Measurements from ENCODE around the gene PARD3B. TPM values are rescaled to one million over a fixed set of nuclear protein-coding genes. Genes with fewer than 3 reads are reported as not detected.

Gene PARD3B
- total RNA-seq, 4 donors from 2014 or later, result 21.8 to 85.6 (median 36.1) TPM

- intact Hi-C loops (cut with DNase I; ENCODE audit: low total_unique reads), result no loop called here
- no peak overlapping the region for H3K4me3 ChIP-seq
- no peak overlapping the region for H3K27ac ChIP-seq
- DNase-seq, result no peak
- H3K36me3 ChIP-seq, result no peaks in the 10 kb centered on the region
- H3K4me1 ChIP-seq, result no peaks in the 10 kb centered on the region
- H3K9me3 ChIP-seq, result no peaks in the 10 kb centered on the region
- H3K27me3 ChIP-seq, result no peaks in the 10 kb centered on the region
- no peak for TF ChIP-seq POLR2A (IDR thresholded peaks at IDR 0.05)
- TF ChIP-seq, protein P1, sequence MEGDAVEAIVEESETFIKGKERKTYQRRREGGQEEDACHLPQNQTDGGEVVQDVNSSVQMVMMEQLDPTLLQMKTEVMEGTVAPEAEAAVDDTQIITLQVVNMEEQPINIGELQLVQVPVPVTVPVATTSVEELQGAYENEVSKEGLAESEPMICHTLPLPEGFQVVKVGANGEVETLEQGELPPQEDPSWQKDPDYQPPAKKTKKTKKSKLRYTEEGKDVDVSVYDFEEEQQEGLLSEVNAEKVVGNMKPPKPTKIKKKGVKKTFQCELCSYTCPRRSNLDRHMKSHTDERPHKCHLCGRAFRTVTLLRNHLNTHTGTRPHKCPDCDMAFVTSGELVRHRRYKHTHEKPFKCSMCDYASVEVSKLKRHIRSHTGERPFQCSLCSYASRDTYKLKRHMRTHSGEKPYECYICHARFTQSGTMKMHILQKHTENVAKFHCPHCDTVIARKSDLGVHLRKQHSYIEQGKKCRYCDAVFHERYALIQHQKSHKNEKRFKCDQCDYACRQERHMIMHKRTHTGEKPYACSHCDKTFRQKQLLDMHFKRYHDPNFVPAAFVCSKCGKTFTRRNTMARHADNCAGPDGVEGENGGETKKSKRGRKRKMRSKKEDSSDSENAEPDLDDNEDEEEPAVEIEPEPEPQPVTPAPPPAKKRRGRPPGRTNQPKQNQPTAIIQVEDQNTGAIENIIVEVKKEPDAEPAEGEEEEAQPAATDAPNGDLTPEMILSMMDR (IDR thresholded peaks at IDR 0.05), result no peak
These were observed 890.7 kb downstream of the PARD3B start for GRCh38 chr2:205435970-205436369.

DNA sequence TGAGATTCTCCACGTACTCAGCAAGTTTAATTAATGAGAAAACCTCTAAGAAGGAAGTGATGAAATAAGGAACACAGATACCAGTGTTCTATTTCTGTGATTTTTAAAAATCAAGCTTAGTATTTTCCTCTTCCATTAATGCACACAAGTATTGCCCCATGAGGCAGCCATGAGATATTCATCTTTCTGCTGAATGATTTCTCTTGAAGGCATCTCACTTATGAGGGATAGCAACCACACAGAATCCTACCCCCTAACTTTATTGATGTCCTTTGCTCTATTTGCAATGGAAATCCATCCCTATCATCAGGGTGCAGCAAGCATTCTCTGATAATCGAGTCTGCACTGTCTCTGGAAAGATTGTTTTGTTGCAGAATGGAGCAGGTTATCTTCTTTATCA, 893.0 kb downstream of the PARD3B start:
- no peak for DNase-seq
- Histone ChIP-seq H3K4me3 (no peak overlapping the region), H3K4me1 (no peaks in the 10 kb centered on the region), H3K9me3 (no peaks in the 10 kb centered on the region), H3K27ac (no peak overlapping the region), H3K27me3 (no peaks in the 10 kb centered on the region), H3K36me3 (no peaks in the 10 kb centered on the region)
- TF ChIP-seq POLR2A (IDR thresholded peaks at IDR 0.05), result no peak
- TF ChIP-seq, protein P1 (IDR thresholded peaks at IDR 0.05), result no peak
- intact Hi-C loops (cut with DNase I; ENCODE audit: low total_unique reads), result no loop called here

GRCh38 chr2:205439621-205440020, 894.3 kb downstream of the PARD3B start:
- intact Hi-C loops (cut with DNase I; ENCODE audit: low total_unique reads), result no loop called here
- Histone ChIP-seq H3K4me3 (no peak overlapping the region), H3K27me3 (no peaks in the 10 kb centered on the region), H3K36me3 (no peaks in the 10 kb centered on the region), H3K4me1 (no peaks in the 10 kb centered on the region), H3K9me3 (no peaks in the 10 kb centered on the region), H3K27ac (no peak overlapping the region)
- no peak for TF ChIP-seq POLR2A (IDR thresholded peaks at IDR 0.05)
- TF ChIP-seq, protein P1 (IDR thresholded peaks at IDR 0.05), result no peak
- no peak for DNase-seq

- Histone ChIP-seq H3K9me3 (no peaks in the 10 kb centered on the region), H3K27ac (no peak overlapping the region), H3K4me3 (no peak overlapping the region), H3K36me3 (no peaks in the 10 kb centered on the region), H3K4me1 (no peaks in the 10 kb centered on the region), H3K27me3 (no peaks in the 10 kb centered on the region)
- TF ChIP-seq POLR2A (IDR thresholded peaks at IDR 0.05), result no peak
- TF ChIP-seq, protein P1 (IDR thresholded peaks at IDR 0.05), result no peak
- DNase-seq, result no peak
- intact Hi-C loops (cut with DNase I; ENCODE audit: low total_unique reads), result no loop called here
These were observed 896.2 kb downstream of the PARD3B start for GRCh38 chr2:205441524-205441923.

GRCh38 chr2:205448189-205448588, 902.9 kb downstream of the PARD3B start:
- no peak overlapping the region for H3K27ac ChIP-seq
- no peak overlapping the region for H3K4me3 ChIP-seq
- H3K4me1 ChIP-seq, result no peaks in the 10 kb centered on the region
- H3K27me3 ChIP-seq, result no peaks in the 10 kb centered on the region
- no peaks in the 10 kb centered on the region for H3K9me3 ChIP-seq
- H3K36me3 ChIP-seq, result no peaks in the 10 kb centered on the region
- TF ChIP-seq POLR2A (IDR thresholded peaks at IDR 0.05), result no peak
- TF ChIP-seq, protein P1 (IDR thresholded peaks at IDR 0.05), result no peak
- intact Hi-C loops (cut with DNase I; ENCODE audit: low total_unique reads), result no loop called here
- no peak for DNase-seq
